ENCODE results near the gene GID4. TPM values are rescaled to one million over a fixed set of nuclear protein-coding genes. Genes with fewer than 3 reads are reported as not detected.

The GID4 gene
- polyA plus RNA-seq, 3 donors = 4.1 to 6.0 (median 4.4) TPM

DNA sequence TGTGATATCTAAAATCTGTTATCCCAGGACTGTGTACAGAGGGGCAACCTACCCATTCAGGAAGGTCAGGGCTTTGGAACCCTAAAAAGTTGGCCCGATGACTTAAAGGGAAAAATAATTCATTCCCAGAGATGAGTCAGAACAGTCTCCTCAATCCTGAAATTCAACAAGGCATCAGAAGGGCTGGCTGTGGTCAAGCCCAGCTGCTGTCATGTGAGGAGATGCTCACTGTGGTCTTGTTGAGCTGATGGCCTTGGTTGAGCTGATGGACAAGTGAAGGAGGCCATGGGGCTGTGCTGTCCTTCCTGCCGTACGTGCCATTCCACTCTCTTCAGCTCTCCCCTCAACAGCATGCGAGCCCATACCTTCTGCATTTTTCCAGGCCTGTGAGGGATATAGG lies 27.7 kb downstream of the GID4 start:
- Histone ChIP-seq H3K9me3 (replicated peaks in 1 of 2; ENCODE audit: control insufficient read depth in 1 of 2, insufficient read depth in 1 of 2, low read length in 2 of 2) (no peaks in the 10 kb centered on the region), H3K4me2 (replicated peaks; ENCODE audit: extremely low read depth, low read length, poor library complexity, severe bottlenecking) (no peak overlapping the region), H3K27me3 (ENCODE audit: control insufficient read depth in 2 of 2, insufficient read depth in 2 of 2, low read length in 2 of 2) (no peaks in the 10 kb centered on the region), H3K27ac (ENCODE audit: low read depth in 1 of 2, low read length in 2 of 2) (no peak overlapping the region), H4K20me1 (ENCODE audit: insufficient read depth, low read length) (no peaks in the 10 kb centered on the region), H3K4me1 (ENCODE audit: control insufficient read depth in 1 of 2, insufficient read depth in 2 of 2, low read length in 2 of 2) (peaks cover 0 to 6% of the 10 kb centered on the region in 2 donors), H2AFZ (ENCODE audit: insufficient read depth, low read depth, low read length, poor library complexity, severe bottlenecking) (no peak overlapping the region), H3K9ac (ENCODE audit: insufficient read depth, low read length, poor library complexity, severe bottlenecking) (no peak overlapping the region), H3K36me3 (replicated peaks in 1 of 2; ENCODE audit: control insufficient read depth in 1 of 2, insufficient read depth in 2 of 2, low read length in 2 of 2) (peaks cover 23 to 46% of the 10 kb centered on the region in 2 donors), H3K4me3 (replicated peaks in 1 of 3; ENCODE audit: low read depth in 2 of 3, low read length in 3 of 3) (no peak overlapping the region), H3K79me2 (ENCODE audit: insufficient read depth, low read length) (no peaks in the 10 kb centered on the region)
- H3K27ac Mint-ChIP-seq = no peak overlapping the region
- intact Hi-C loops (cut with micrococcal nuclease) = no loop called here
- WGBS (ENCODE audit: insufficient coverage) = no CpG with 5 or more reads among the region's 4 CpGs
- no peak overlapping the region for H3K4me3 Mint-ChIP-seq
- DNase-seq = no peak
- peaks cover 0 to 2% (median 0%) of the 10 kb centered on the region in 7 donors for H3K9me3 Mint-ChIP-seq
- TF ChIP-seq, protein P1, sequence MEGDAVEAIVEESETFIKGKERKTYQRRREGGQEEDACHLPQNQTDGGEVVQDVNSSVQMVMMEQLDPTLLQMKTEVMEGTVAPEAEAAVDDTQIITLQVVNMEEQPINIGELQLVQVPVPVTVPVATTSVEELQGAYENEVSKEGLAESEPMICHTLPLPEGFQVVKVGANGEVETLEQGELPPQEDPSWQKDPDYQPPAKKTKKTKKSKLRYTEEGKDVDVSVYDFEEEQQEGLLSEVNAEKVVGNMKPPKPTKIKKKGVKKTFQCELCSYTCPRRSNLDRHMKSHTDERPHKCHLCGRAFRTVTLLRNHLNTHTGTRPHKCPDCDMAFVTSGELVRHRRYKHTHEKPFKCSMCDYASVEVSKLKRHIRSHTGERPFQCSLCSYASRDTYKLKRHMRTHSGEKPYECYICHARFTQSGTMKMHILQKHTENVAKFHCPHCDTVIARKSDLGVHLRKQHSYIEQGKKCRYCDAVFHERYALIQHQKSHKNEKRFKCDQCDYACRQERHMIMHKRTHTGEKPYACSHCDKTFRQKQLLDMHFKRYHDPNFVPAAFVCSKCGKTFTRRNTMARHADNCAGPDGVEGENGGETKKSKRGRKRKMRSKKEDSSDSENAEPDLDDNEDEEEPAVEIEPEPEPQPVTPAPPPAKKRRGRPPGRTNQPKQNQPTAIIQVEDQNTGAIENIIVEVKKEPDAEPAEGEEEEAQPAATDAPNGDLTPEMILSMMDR (IDR thresholded peaks at IDR 0.05) = no peak
- H3K27me3 Mint-ChIP-seq (ENCODE audit: low read depth in 3 of 3) = peaks cover 0 to 4% (median 0%) of the 10 kb centered on the region in 3 donors
- H3K4me1 Mint-ChIP-seq = peaks cover 7% of the 10 kb centered on the region
- peaks cover 39 to 46% of the 10 kb centered on the region in 2 donors for H3K36me3 Mint-ChIP-seq

DNA sequence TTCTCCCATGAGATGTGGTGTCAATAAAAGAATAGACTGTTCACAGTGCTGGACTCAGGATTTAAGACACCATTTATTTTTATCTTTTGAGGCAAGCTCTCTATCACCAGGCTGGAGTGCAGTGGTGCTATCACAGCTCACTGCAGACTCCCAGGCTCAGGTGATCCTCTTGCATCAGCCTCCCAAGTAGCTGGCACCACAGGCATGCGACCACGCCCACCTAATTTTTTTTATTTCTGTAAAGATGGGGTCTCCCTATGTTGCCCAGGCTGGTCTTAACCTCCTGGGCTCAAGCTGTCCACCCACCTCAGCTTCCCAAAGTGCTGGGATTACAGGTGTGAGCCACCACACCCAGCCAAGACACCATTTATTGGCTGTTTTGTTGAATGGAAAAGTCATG lies 29.9 kb downstream of the GID4 start:
- H3K36me3 Mint-ChIP-seq = peaks cover 25 to 26% of the 10 kb centered on the region in 2 donors

More for the DNA sequence above, 29.9 kb downstream of the GID4 start:
- Mint-ChIP-seq H3K4me1 (peaks cover 7% of the 10 kb centered on the region), H3K27ac (no peak overlapping the region), H3K4me3 (no peak overlapping the region), H3K27me3 (ENCODE audit: low read depth in 3 of 3) (peaks cover 0 to 10% (median 2%) of the 10 kb centered on the region in 3 donors), H3K9me3 (no peaks in the 10 kb centered on the region)
- WGBS (ENCODE audit: insufficient coverage) = no CpG with 5 or more reads among the region's 2 CpGs
- no peaks in the 10 kb centered on the region for H3K9me3 ChIP-seq (replicated peaks in 1 of 2; ENCODE audit: control insufficient read depth in 1 of 2, insufficient read depth in 1 of 2, low read length in 2 of 2)
- peaks cover 0 to 6% of the 10 kb centered on the region in 2 donors for H3K4me1 ChIP-seq (ENCODE audit: control insufficient read depth in 1 of 2, insufficient read depth in 2 of 2, low read length in 2 of 2)
- no peaks in the 10 kb centered on the region for H3K27me3 ChIP-seq (ENCODE audit: control insufficient read depth in 2 of 2, insufficient read depth in 2 of 2, low read length in 2 of 2)
- TF ChIP-seq, protein P1 (IDR thresholded peaks at IDR 0.05) = no peak
- H2AFZ ChIP-seq (ENCODE audit: insufficient read depth, low read depth, low read length, poor library complexity, severe bottlenecking) = no peak overlapping the region
- no peaks in the 10 kb centered on the region for H3K79me2 ChIP-seq (ENCODE audit: insufficient read depth, low read length)
- H3K4me2 ChIP-seq (replicated peaks; ENCODE audit: extremely low read depth, low read length, poor library complexity, severe bottlenecking) = no peak overlapping the region
- H3K4me3 ChIP-seq (replicated peaks in 1 of 3; ENCODE audit: low read depth in 2 of 3, low read length in 3 of 3) = no peak overlapping the region
- no peaks in the 10 kb centered on the region for H4K20me1 ChIP-seq (ENCODE audit: insufficient read depth, low read length)
- intact Hi-C loops (cut with micrococcal nuclease) = no loop called here
- no peak overlapping the region for H3K27ac ChIP-seq (ENCODE audit: low read depth in 1 of 2, low read length in 2 of 2)
- peaks cover 13 to 33% of the 10 kb centered on the region in 2 donors for H3K36me3 ChIP-seq (replicated peaks in 1 of 2; ENCODE audit: control insufficient read depth in 1 of 2, insufficient read depth in 2 of 2, low read length in 2 of 2)
- no peak overlapping the region for H3K9ac ChIP-seq (ENCODE audit: insufficient read depth, low read length, poor library complexity, severe bottlenecking)
- DNase-seq = no peak
